Lower leg skin (tissue), 3 donors: Measurements from ENCODE around the gene IPO5.

ENCODE experiments used
- POLR2A ChIP-seq, 2 donors: fragments of 450-650 bp; IDR thresholded peaks; one replicate each; pipeline ENCODE4 v1.6.1; 2016 to 2017; ENCODE audit warnings: antibody characterized with exemption in 2 of 2, mild to moderate bottlenecking in 1 of 2, moderate library complexity in 1 of 2
- TF ChIP-seq, protein P1 (sequence below), 3 donors: fragments of 450-650 bp; IDR thresholded peaks; one replicate each; pipeline ENCODE4 v1.5.1; 2016; ENCODE audit warnings: antibody characterized with exemption in 3 of 3, mild to moderate bottlenecking in 3 of 3, moderate library complexity in 2 of 3

DNA sequence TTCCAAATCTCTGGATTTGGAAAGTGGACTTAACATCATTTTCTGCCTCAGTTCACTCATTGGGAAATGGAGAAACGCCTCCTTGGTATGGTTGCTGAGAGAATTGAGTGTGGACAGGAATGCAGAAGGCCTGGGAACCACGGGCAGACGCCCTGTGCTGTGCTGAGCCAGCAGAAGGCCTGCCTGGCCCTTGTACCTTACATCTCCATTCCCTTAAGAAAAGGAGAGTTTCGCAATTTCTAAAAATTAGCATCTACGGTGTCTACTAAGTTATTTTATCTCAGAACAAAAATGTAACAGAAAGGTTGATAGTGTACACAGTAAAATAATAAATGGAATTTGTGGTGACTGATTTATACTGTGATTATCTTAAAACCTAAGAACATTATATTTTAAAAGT is 78.7 kb downstream of the IPO5 start:
- TF ChIP-seq, protein P1, sequence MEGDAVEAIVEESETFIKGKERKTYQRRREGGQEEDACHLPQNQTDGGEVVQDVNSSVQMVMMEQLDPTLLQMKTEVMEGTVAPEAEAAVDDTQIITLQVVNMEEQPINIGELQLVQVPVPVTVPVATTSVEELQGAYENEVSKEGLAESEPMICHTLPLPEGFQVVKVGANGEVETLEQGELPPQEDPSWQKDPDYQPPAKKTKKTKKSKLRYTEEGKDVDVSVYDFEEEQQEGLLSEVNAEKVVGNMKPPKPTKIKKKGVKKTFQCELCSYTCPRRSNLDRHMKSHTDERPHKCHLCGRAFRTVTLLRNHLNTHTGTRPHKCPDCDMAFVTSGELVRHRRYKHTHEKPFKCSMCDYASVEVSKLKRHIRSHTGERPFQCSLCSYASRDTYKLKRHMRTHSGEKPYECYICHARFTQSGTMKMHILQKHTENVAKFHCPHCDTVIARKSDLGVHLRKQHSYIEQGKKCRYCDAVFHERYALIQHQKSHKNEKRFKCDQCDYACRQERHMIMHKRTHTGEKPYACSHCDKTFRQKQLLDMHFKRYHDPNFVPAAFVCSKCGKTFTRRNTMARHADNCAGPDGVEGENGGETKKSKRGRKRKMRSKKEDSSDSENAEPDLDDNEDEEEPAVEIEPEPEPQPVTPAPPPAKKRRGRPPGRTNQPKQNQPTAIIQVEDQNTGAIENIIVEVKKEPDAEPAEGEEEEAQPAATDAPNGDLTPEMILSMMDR (IDR thresholded peaks at IDR 0.05), result no peak
- TF ChIP-seq POLR2A (IDR thresholded peaks at IDR 0.05), result no peak
